HepG2 (cell line): ENCODE measurements around the gene CNPY4. TPM values are rescaled to one million over a fixed set of nuclear protein-coding genes. Genes with fewer than 3 reads are reported as not detected.

Source experiments
- ERF ChIP-seq: IDR thresholded peaks from 2 replicates; pipeline ENCODE4 v1.6.1; 2018; ENCODE audit warnings: missing biosample characterization, missing genetic modification reagents
- FOXK2 ChIP-seq: fragments of 450-650 bp; IDR thresholded peaks from 2 replicates; pipeline ENCODE4 v1.6.1; 2016
- HNF4A ChIP-seq: sonication (generic); formaldehyde crosslinking; IDR thresholded peaks from 2 replicates; pipeline ENCODE4 v1.4.0; 2020; ENCODE audit warnings: missing genetic modification reagents
- IKZF1 ChIP-seq: fragments of 450-650 bp; IDR thresholded peaks from 2 replicates; pipeline ENCODE4 v1.7.1; 2016
- IRX3 ChIP-seq: sonication (generic); formaldehyde crosslinking; IDR thresholded peaks from 2 replicates; pipeline ENCODE4 v1.8.1; 2023; ENCODE audit warnings: mild to moderate bottlenecking, low read depth, missing genetic modification reagents, borderline replicate concordance
- NFIC ChIP-seq: IDR thresholded peaks from 2 replicates; pipeline ENCODE4 v1.6.1; 2012; ENCODE audit warnings: mild to moderate bottlenecking, low read length, inconsistent platforms
- NKX3-1 ChIP-seq: sonication (generic); formaldehyde crosslinking; IDR thresholded peaks from 2 replicates; pipeline ENCODE4 v1.5.0; 2020; ENCODE audit warnings: missing genetic modification reagents
- PCBP1 ChIP-seq: fragments of 200-400 bp; formaldehyde crosslinking; IDR thresholded peaks from 2 replicates; pipeline ENCODE4 v1.6.1; 2017; ENCODE audit warnings: mild to moderate bottlenecking, low read depth, low read length, borderline replicate concordance
- SAFB2 ChIP-seq: sonication (generic); formaldehyde crosslinking; IDR thresholded peaks from 2 replicates; pipeline ENCODE4 v1.5.1; 2020; ENCODE audit warnings: missing genetic modification reagents, low read depth, mild to moderate bottlenecking, borderline replicate concordance
- SETDB1 ChIP-seq: sonication (generic); formaldehyde crosslinking; IDR thresholded peaks from 2 replicates; pipeline ENCODE4 v1.5.1; 2020; ENCODE audit warnings: missing genetic modification reagents, mild to moderate bottlenecking, borderline replicate concordance
- SMAD1 ChIP-seq: sonication (generic); formaldehyde crosslinking; IDR thresholded peaks from 2 replicates; pipeline ENCODE4 v1.4.0; 2020; ENCODE audit warnings: missing genetic modification reagents, low read depth, mild to moderate bottlenecking, borderline replicate concordance
- SP1 ChIP-seq, 2 experiments: fragments of 450-650 bp in 1 of 2; sonication (generic) in 1 of 2; formaldehyde crosslinking in 1 of 2; IDR thresholded peaks; 2 replicates each; pipeline versions ENCODE4 v1.4.0 to v1.6.1; 2016 to 2020; ENCODE audit warnings: missing genetic modification reagents in 1 of 2
- SSRP1 ChIP-seq: IDR thresholded peaks from 2 replicates; pipeline ENCODE4 v1.6.1; 2016; ENCODE audit warnings: control low read depth
- YEATS2 ChIP-seq: sonication (generic); formaldehyde crosslinking; IDR thresholded peaks from 2 replicates; pipeline ENCODE4 v1.4.0; 2020; ENCODE audit warnings: missing genetic modification reagents, borderline replicate concordance
- ZMAT3 ChIP-seq: sonication (generic); formaldehyde crosslinking; conservative IDR thresholded peaks from 2 replicates; pipeline ENCODE4 v1.7.0; 2021; ENCODE audit warnings: missing genetic modification reagents
- ZNF143 ChIP-seq: sonication (generic); formaldehyde crosslinking; IDR thresholded peaks from 2 replicates; pipeline ENCODE4 v1.4.0; 2020; ENCODE audit warnings: missing genetic modification reagents
- ZNF3 ChIP-seq: IDR thresholded peaks from 2 replicates; pipeline ENCODE4 v1.7.0; 2017; ENCODE audit warnings: inconsistent platforms
- ZNF549 ChIP-seq: sonication (generic); formaldehyde crosslinking; IDR thresholded peaks from 2 replicates; pipeline ENCODE4 v1.5.0; 2020; ENCODE audit warnings: missing genetic modification reagents
- ZNF567 ChIP-seq: sonication (generic); formaldehyde crosslinking; IDR thresholded peaks from 2 replicates; pipeline ENCODE4 v1.8.1; 2023; ENCODE audit warnings: mild to moderate bottlenecking, missing genetic modification reagents, borderline replicate concordance
- ZNF83 ChIP-seq: sonication (generic); formaldehyde crosslinking; IDR thresholded peaks from 2 replicates; pipeline ENCODE4 v1.4.0; 2020; ENCODE audit warnings: missing genetic modification reagents, mild to moderate bottlenecking, borderline replicate concordance
- ZSCAN22 ChIP-seq: sonication (generic); formaldehyde crosslinking; IDR thresholded peaks from 2 replicates; pipeline ENCODE4 v1.4.0; 2020; ENCODE audit warnings: mild to moderate bottlenecking, missing genetic modification reagents
- ZSCAN25 ChIP-seq: sonication (generic); formaldehyde crosslinking; IDR thresholded peaks from 2 replicates; pipeline ENCODE4 v1.8.0; 2022; ENCODE audit warnings: mild to moderate bottlenecking, missing genetic modification reagents
- polyA plus RNA-seq, 8 experiments: library from polyadenylated mRNA; depleted of rRNA in 3 of 8; stranded (reverse) in 7 of 8; unstranded in 1 of 8; fragments of >200 nt; fragmentation: Illumina TruSeq in 4 of 8; extraction: Trizol in 4 of 8; gene quantifications; 2 replicates each; pipeline versions ENCODE4 v1.2.1 to v1.2.3, GENCODE V29; 2011 to 2016; ENCODE audit warnings: low read depth in 4 of 8, missing spikeins in 1 of 8, mixed read lengths in 1 of 8; ENCODE audit not compliant: insufficient read depth in 1 of 8
- total RNA-seq, 5 experiments: library from RNA; depleted of rRNA; stranded (reverse); fragments of >200 nt; fragmentation: Illumina TruSeq; extraction: Trizol; gene quantifications; 2 replicates each; pipeline ENCODE4 v1.2.3, GENCODE V29; 2016; ENCODE audit warnings: low read depth in 1 of 5
- TF ChIP-seq, protein P1 (sequence below): sonication (generic); formaldehyde crosslinking; conservative IDR thresholded peaks from 2 replicates; pipeline ENCODE4 v1.8.1; 2023; ENCODE audit warnings: missing genetic modification reagents
- TF ChIP-seq, protein P2 (sequence below): sonication (generic); formaldehyde crosslinking; IDR thresholded peaks from 2 replicates; pipeline ENCODE4 v1.4.0; 2020; ENCODE audit warnings: missing genetic modification reagents
- TF ChIP-seq, protein P3 (sequence below): sonication (generic); formaldehyde crosslinking; IDR thresholded peaks from 2 replicates; pipeline ENCODE4 v1.5.1; 2020; ENCODE audit warnings: missing genetic modification reagents, mild to moderate bottlenecking, borderline replicate concordance

Gene CNPY4
- total and polyA plus RNA-seq, 2 of the 13 experiments (the other 11 are each of a cell fraction or from before 2014, with no cell fraction given) = 6.2 to 12.7 TPM

DNA sequence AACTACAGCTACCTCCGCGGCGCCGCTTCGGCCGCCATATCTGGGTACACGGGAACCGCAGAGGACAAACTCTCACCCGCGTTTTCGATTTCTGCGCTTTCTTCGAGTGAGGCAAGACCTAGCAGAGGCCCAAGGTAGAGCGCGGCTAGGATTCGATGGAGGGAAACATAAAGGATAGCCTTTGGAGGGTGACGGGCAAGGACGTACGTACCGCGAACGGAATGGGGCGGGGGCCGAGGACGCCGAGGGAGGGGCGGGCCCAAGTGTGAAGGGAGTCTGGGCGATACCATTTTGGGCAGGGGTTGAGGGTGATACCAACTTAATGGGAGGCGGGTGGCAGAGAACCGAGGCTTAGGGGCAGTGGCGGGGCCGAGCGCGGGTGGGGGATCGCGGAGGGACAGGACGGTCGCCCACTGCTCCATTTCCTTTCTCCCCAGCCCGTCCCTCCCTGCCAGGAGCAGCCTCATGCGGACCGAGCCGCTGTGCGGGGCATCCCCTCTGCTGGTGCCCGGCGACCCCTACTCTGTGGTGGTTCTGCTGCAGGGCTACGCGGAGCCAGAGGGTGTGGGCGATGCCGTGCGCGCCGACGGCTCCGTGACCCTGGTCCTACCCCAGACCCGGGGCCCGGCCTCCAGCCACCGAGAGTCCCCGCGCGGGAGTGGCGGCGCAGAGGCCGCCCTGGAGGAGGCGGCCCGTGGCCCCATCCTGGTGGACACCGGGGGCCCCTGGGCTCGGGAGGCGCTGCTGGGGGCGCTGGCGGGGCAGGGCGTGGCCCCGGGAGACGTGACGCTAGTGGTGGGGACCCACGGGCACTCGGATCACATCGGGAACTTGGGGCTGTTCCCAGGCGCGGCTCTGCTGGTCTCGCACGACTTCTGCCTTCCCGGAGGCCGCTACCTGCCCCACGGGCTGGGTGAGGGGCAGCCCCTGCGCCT lies 7.8 kb downstream of the CNPY4 start, which contains the start of gene MBLAC1 (continued):
- 0 out of 2 replicates have a peak, but pooled peaks have one; percentile 28 for TF ChIP-seq PCBP1
- TF ChIP-seq ZSCAN25 = peak; percentile 10; the same call in 1 of the 2 replicates
- TF ChIP-seq SETDB1 (CRISPR knock-in tag) = no peak
- no peak for TF ChIP-seq IRX3 (CRISPR knock-in tag)
- TF ChIP-seq NFIC = no peak
- TF ChIP-seq, protein P1, sequence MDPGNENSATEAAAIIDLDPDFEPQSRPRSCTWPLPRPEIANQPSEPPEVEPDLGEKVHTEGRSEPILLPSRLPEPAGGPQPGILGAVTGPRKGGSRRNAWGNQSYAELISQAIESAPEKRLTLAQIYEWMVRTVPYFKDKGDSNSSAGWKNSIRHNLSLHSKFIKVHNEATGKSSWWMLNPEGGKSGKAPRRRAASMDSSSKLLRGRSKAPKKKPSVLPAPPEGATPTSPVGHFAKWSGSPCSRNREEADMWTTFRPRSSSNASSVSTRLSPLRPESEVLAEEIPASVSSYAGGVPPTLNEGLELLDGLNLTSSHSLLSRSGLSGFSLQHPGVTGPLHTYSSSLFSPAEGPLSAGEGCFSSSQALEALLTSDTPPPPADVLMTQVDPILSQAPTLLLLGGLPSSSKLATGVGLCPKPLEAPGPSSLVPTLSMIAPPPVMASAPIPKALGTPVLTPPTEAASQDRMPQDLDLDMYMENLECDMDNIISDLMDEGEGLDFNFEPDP (CRISPR knock-in tag) = no peak
- TF ChIP-seq HNF4A (CRISPR knock-in tag) = no peak
- TF ChIP-seq SMAD1 (CRISPR knock-in tag) = peak; percentile 29; the same call in 1 of the 2 replicates
- TF ChIP-seq, protein P2, sequence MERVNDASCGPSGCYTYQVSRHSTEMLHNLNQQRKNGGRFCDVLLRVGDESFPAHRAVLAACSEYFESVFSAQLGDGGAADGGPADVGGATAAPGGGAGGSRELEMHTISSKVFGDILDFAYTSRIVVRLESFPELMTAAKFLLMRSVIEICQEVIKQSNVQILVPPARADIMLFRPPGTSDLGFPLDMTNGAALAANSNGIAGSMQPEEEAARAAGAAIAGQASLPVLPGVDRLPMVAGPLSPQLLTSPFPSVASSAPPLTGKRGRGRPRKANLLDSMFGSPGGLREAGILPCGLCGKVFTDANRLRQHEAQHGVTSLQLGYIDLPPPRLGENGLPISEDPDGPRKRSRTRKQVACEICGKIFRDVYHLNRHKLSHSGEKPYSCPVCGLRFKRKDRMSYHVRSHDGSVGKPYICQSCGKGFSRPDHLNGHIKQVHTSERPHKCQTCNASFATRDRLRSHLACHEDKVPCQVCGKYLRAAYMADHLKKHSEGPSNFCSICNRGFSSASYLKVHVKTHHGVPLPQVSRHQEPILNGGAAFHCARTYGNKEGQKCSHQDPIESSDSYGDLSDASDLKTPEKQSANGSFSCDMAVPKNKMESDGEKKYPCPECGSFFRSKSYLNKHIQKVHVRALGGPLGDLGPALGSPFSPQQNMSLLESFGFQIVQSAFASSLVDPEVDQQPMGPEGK (CRISPR knock-in tag) = peak; percentile 84
- TF ChIP-seq ZMAT3 (CRISPR knock-in tag) = 0 out of 2 replicates have a peak, but pooled peaks have one; percentile 15
- no peak for TF ChIP-seq IKZF1
- TF ChIP-seq ZNF143 = 0 out of 2 replicates have a peak, but pooled peaks have one; percentile 12
- TF ChIP-seq SP1 (IDR thresholded peaks at IDR 0.05) = no peak
- TF ChIP-seq SP1 (CRISPR knock-in tag; IDR thresholded peaks at IDR 0.05) = peak; percentile 29; the same call in 1 of the 2 replicates
- TF ChIP-seq FOXK2 = peak; percentile 94
- no peak for TF ChIP-seq ZSCAN22 (CRISPR knock-in tag)
- TF ChIP-seq NKX3-1 (CRISPR knock-in tag) = peak; percentile 70; the same call in 1 of the 2 replicates
- 0 out of 2 replicates have a peak, but pooled peaks have one; percentile 51 for TF ChIP-seq ERF
- TF ChIP-seq YEATS2 (CRISPR knock-in tag) = peak; percentile 59; the same call in 1 of the 2 replicates
- TF ChIP-seq ZNF3 = no peak
- TF ChIP-seq ZNF549 (CRISPR knock-in tag) = no peak
- no peak for TF ChIP-seq SAFB2
- TF ChIP-seq ZNF83 = 0 out of 2 replicates have a peak, but pooled peaks have one; percentile 6
- TF ChIP-seq SSRP1 (CRISPR knock-in tag) = no peak
- no peak for TF ChIP-seq ZNF567 (CRISPR knock-in tag)
- TF ChIP-seq, protein P3, sequence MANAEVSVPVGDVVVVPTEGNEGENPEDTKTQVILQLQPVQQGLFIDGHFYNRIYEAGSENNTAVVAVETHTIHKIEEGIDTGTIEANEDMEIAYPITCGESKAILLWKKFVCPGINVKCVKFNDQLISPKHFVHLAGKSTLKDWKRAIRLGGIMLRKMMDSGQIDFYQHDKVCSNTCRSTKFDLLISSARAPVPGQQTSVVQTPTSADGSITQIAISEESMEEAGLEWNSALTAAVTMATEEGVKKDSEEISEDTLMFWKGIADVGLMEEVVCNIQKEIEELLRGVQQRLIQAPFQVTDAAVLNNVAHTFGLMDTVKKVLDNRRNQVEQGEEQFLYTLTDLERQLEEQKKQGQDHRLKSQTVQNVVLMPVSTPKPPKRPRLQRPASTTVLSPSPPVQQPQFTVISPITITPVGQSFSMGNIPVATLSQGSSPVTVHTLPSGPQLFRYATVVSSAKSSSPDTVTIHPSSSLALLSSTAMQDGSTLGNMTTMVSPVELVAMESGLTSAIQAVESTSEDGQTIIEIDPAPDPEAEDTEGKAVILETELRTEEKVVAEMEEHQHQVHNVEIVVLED = peak; percentile 86
